Left hindlimb (tissue), 1 donor: ENCODE data around the gene UAP1L1.
"Not testable (repeated sequence)": the region's sequence is repeated elsewhere in the genome, so short reads cannot be mapped to it uniquely, and the experiment has no call there.

Experiments
- DNase-seq: peaks from one replicate; pipeline ENCODE4 v3.0.0-alpha.2; 2018

UAP1L1 gene, protein sequence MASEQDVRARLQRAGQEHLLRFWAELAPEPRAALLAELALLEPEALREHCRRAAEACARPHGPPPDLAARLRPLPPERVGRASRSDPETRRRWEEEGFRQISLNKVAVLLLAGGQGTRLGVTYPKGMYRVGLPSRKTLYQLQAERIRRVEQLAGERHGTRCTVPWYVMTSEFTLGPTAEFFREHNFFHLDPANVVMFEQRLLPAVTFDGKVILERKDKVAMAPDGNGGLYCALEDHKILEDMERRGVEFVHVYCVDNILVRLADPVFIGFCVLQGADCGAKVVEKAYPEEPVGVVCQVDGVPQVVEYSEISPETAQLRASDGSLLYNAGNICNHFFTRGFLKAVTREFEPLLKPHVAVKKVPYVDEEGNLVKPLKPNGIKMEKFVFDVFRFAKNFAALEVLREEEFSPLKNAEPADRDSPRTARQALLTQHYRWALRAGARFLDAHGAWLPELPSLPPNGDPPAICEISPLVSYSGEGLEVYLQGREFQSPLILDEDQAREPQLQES

DNA sequence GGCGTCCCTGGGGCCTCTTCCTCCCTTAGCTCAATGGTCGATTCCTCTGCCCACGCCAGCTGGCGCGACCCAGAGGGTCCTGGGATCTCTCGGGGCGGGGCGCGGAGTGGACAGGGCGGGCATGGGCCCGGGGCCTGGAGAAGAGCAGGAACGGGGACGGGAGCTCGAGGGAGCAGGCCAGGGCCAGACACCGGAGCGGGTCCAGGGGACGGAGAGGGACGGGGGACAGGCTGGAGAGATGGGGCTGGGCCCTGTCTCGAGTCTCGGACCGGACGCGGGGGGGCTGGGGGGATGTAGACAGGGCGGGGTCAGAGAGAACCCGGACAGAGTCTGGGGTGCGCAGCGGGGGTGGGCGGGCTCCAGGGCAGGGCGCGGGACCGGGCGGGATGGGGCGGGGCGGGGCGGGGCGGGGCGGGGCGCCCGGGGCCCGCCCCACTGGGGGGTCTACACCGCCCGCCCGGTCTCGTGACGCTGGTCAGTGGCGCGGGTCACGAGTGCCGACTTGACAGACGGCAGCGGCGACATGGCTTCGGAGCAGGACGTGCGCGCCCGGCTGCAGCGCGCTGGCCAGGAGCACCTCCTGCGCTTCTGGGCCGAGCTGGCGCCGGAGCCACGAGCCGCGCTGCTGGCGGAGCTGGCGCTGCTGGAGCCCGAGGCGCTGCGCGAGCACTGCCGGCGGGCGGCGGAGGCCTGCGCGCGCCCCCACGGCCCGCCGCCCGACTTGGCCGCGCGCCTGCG, at the start of gene UAP1L1:
Gene UAP1L1 (plus strand): TSS at position 508 of the 738 bp plus-strand sequence. CDS start 16 bp downstream, at position 524.
- peak; percentile 69 for DNase-seq

DNA sequence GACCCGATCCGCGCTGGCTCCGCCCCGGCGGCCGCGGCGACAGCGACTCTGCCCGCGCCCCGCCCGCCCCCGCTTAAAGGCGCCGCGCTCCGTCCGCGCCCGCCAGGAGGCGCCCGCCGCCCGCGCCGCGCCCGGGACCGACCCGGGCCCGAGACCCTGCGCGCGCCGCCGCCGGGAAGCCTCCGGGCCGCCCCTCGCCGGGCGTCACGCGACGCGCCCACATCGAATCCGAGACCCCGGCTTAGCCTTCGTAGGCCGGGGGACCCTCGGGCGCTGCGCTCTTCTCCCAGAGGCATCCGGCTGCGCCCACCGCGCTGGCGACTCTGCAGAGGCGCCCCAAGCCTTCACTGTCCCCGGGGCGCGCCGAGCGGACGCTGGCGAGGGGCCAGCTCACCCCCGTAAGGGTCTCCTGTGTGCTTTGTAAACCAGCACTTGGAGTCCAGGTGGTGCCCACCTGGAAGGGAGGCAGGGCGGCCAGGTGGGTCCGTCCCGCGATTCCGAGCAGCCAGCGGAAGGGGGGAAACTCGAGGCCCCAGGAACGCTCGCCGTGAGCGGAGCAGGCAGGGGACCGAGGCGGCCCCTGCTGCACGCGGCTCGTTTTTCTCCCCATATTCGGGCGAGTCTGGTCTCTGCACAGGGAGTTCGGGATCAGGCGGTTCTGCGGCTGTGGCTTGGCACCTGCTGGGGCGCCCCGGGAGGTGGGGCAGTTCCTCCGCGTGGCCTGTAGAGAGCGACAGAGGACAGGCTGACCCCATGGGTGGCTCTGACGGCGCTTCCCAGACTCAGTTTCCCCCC, 48.9 kb upstream of the UAP1L1 start:
- no peak for DNase-seq

DNA sequence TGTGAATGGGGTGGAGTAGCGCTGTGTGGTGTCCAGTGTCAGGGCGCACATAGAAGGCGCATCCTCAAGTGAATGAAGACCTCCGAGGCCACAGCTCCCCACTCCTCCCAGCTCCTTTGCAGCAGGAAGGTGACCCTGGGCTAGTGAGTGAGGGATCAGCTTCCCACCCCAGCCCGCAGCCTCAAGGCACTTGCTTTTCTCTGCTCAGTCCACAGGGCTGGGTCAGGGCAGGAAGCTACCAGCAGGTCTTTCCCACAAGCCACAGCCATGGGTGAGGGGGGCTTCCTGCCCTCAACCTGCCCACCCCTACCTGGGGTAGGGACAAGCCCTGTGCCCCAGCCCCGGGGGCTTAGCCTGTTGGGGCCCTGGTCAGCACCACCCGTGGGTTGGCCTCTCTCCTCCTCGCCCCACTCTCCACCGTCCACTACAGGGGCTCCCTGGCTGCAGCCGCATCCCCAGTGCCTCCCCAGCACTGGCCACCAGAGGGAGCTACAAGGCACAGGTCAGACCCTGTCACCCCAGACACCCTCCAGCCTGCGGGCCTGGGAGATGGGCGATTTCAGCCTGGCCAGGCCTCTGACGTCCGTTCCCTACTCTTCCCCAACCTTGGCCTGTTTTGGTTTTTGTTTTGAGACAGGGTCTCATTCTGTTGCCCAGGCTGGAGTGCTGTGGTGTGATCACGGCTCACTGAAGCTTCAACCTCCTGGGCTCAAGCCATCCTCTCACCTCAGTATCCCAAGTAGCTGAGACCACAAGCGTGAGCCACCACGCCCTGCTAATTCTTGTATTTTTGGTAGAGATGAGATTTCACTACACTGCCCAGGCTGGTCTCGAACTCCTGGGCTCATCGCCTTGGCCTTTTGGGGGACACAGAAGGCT, 48.0 kb upstream of the UAP1L1 start:
- no peak for DNase-seq

DNA sequence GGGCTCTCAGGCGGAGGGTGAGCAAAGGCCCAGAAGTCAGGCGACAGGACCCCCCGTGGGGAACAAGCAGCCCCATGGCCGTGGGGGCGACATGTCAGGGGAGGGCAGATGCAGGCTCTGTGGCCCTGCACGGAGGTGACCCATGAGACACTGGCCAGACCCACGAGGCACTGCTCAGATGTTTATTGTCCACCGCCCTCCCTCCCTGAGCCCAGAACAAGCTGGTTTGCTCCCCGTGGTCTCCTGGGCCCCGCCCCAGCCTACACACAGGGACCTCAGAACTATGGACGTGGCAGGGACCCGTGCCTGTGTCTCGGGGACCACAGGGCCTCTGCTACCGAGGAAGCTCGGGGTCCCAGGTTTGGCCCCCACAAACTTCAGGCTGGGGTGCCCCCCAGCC, 47.3 kb upstream of the UAP1L1 start:
- DNase-seq = no peak

DNA sequence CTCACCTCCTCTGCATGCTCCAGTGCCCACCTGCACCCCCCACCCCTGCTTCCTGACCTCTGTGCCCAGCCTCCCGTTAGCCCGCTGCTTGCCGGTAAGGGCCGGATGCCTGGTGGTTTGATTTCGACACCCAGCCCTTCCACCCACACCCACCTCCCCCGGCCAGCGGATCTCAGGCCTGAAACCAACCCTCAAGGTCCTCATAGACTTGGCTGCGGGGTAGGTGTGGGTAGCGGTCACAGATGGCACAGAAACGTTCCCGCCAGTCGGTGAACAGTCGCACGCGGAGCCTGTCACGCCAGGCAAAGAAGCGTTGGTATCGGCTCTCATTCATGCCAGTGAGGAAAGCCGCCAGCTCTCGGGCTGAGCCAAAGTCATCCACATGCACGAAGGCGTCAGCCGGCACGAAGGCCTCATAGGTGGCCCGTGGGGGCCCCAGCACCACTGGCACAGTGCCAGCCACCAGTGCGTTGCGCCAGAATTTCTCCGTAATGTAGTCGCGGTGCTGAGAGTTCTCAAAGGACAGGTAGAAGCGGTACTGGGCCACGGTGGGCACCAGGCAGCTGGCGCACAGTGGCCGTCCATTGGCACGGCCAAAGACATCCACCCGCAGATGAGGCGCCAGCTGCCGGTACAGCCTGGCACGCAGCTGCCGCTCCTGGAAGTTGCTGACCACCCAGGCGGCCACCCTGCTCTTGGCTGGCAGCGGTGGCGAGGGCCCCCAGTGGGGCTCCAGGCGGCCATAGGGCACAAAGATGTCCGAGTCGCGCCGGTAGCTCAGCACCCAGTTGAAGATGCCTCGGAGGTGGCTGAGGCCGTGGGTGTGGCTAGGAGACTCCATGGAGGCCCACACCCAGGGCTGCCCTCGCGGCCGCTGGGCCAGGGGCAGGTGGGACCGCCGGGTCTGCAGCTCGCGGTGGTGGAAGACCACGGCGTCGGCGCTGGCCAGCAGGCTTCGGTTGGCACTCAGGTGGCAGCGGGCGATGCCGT, 46.5 kb upstream of the UAP1L1 start:
- DNase-seq = no peak

DNA sequence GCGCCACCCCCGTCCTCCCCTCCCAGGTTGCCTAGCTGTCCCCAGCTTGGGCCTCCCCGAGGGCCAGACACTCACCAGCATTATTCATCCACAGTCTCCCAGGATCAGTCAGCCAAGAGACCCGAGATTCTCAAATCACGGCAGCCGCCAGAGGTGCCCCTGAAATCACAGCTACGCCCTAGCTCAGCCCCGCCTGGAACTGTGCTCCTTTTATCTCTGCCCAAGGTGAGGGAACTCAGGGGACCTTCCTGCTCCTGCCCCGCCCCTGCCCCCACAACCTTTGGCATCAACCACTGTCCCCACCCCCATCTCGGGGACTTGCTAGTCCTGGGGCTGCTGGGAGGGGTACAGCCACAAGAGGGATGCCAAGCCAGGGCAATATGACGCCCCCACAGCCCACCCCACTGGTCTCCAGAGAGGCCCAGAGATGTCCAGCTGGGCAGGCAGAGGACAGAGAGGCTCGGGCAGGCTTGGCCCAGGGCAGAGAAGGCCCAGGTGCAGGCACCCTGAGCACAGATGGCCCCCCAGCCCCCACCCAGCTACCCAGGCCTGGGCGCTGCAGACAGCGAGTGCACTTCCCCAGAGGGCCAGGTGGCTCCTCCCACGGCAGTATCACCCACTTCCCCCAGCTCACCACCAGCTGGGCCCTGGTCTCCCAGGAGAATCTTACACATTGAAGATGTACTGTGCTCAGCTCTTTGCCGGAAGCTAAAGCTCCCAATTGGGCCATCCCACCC, 45.2 kb upstream of the UAP1L1 start, which contains the start of gene FUT7:
Gene FUT7 (minus strand): TSS at position 185 of the 737 bp plus-strand sequence. CDS start 97 bp downstream, at position 88.
- no peak for DNase-seq

DNA sequence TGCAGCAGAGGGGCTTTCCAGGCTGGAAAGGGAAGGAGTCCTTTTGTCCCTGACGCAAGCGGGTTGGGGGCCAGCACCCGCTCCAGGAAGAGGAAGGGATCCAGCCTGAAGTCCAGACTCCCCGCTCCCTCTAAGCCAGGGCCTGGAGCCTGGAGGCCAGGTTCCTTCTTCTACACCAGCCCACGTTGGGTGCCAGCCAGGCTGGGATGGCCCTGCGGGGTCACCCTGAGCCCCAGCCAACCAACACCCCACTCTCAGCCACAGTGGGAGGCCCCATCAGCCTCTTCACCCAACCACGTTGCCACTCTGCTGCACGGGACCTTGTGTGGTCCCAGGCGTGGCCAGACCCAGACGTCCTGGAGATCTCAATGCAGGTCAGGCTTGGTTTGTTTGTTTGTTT, 44.5 kb upstream of the UAP1L1 start:
- no peak for DNase-seq

DNA sequence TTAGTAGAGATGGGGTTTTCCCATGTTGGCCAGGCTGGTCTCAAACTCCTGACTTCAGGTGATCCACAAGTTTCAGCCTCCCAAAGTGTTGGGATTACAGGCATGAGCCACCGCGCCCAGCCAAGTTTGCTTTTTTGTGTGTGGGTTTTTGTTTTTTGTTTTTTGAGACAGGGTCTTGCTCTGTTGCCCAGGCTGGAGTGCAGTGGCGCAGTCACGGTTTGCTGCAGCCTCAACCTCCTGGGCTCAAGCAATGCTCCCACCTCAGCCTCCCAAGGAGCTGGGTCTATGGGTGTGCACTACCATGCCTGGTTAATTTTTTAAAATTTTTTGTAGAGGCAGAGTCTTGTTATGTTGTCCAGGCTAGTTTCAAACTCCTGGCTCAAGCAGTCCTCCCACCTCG, 43.8 kb upstream of the UAP1L1 start:
- DNase-seq = not testable (repeated sequence)

DNA sequence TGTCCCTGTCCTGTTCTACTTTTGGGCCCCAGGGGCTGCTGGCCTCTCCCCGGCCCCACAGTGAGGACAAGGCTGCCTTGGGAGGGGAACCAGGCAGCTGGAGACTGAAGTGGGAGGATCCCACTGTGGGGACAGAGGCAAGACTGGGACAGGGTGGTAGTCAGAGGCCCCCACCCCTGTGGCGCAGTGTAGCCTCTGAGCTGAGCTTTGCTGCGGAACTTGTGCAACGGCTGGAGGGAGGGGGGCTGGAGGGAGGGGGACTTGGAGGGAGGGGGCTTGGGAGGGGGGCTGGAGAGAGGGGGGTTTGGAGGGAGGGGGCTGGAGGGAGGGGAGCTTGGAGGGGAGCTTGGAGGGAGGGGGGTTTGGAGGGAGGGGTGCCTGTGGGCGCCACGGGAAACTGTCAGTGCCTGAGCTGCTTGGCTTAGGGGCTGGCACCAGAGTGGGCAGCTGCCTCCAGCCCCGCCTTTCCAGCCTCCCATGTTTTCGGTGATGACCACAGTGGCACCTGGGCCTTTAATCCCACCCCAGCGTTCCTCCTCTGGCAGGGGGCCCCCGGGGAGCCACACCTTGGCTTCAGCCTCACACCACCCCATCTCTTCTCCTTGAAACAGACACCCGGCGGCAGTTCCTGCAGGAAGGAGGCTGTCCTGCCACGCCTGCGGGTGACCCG, 43.1 kb upstream of the UAP1L1 start:
- DNase-seq = no peak

DNA sequence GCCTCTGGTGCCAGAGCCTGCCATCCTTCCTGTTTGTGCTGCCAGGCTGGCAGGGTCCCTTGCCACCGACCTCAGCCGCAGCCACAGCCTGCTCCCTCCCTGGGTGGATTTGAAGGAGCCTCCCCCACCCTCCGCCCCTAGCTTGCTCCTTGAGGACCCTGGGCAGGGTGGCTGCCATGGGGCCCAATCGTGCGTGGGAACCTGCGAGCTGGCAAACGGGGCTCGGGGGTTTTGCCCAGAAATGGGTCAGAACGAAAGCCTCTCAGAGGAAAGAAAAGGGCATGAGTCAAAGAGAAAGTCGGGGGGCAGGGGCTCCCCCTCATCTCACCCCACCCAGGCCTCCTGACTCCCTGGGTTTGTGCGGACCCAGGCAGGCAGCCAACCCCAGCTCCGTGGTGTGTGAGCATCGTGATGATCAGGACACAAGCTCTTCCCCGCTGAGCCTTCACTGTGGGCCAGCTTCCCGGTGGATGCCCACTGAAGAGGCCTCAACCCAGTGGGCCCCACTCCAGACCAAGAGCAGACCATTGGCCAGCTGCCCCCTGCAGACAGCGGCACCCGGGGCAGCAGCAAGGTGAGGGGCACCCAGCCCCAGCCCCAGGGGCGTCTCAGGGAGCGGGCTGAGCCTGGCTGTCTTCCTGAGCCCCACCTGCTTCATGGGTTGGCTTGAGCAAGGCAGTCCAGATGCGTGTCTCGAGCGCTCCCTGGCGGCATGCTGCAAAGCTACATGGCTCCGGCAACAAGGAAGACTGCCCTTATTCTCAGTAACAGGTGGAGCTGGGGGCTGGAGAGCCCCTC, 42.4 kb upstream of the UAP1L1 start:
- peak; percentile 88 for DNase-seq

DNA sequence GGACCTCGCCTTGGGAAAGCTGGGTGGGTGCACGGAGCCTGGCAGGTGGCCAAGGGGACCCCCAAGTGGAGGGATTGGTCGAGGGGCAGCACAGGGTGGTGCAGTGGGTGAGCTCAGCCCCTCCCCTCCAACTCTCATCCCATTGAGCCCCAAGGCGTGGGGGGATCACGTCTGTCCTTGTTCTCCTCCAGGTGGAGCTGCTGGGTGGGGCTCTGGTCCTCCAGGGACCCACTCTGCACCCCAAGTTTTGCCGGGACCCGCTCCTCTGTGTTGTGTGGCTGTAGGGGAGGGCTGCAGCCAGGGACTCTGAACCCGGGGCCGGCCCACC, 41.8 kb upstream of the UAP1L1 start:
- no peak for DNase-seq

DNA sequence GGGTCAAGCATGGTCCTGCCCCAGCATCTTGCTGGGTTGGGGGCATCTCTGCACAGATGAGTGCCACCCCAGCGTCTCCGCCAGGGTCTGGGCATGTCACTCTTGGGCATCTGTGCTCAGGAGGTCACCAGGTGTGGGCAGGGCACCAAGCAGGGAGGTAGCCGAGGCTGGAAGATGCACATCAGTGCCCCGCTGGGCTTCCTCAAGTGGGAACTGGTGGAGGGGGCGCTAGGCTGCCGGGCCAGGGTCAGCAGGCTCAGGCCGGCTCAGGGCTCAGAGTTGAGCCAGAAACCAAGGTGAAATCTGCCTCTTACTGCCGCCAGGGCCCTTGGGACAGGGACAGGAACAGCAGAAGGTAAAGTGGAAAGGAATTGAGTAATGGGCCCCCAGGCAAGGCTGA, 41.4 kb upstream of the UAP1L1 start:
- DNase-seq = no peak

DNA sequence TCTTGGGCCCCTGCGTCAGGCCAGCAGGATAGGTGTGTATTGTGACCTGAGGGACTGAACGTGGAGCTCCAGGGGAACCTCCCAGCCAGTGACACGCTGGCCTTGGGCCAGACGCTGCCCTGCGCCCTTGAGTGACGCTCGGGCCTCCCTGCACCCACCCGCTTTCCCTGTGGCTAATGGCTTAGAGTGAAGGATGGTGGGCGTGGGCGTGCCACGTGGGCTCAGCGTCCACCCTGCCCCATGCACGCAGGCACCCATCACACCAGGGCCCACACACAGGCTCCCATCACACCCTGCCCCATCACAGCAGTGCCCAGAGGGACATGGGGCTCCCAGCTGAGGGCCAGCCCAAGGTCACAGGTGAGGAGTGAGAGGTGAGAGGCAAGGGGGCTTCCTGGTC, 40.3 kb upstream of the UAP1L1 start:
- DNase-seq = no peak

DNA sequence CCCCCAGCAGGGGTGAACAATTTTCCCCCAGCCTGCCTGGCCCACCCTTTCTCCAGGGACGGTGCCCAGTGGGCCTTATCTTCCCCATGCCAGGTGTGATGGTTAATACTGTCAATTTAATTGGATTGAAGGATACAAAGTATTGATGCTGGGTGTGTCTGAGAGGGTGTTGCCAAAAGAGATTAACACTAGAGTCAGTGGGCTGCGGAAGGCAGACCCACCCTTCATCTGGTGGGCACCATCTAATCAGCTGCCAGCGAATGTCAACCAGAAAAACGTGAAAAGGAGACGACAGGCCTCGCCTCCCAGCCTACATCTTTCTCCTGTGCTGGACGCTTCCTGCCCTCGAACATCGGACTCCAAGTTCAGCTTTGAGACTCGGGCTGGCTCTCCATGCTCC, 39.8 kb upstream of the UAP1L1 start:
- DNase-seq = no peak

DNA sequence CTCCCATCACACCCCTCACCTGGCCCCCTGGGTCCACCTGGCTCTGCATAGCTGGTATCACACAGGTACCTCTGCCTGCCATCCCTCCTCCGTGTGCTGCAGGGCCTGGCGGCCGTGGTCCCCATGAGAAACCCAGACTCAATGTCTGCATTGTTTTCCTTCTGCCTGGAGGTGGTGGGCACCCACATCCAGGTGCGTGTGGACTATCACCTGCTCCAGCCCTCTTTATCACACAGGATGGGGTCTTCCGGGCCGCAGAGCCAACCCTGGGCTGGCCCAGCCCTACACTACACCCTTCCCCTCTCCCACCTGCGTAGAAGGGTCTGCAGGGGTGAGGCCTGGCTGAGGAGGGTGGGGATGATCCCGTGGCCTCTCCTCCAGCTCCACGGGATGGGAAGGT, 38.4 kb upstream of the UAP1L1 start:
- DNase-seq = no peak

DNA sequence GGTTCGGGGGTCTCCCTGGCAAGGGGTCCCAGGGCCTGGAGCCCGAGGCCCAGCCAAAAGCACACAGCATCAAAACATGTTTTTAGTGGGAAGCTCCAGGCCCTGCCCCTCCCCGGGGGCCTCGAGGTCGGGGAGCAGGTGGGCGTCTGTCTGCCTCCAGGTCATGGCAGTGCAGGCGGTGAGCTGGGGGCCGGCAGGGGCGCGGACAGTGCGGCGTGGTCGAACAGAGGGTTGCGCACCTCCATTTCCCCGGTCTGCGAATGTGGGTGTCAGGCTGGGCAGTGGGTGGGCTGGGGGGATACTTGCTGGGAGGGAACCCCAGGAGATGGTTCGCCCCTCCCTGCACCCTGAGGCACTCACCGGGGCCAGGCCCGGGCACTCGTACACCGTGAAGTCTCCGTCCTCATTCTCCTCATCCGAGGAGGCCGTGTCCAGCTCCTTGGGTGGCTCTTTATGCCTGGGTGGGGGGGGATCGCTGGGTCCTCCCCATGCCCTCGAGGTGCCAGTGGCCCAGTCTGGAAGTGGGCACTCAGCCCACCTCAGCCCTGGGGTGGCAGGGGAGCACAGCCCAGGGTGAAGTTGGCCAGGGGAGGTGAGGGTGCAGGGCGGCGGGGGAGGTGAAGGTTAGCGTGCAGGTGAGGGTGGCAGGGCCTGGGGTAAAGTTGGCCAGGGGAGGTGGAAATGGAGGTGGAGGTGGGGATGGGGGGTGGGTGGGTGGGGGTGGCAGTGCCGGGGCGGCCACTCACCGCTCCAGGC, 37.5 kb upstream of the UAP1L1 start:
- no peak for DNase-seq

DNA sequence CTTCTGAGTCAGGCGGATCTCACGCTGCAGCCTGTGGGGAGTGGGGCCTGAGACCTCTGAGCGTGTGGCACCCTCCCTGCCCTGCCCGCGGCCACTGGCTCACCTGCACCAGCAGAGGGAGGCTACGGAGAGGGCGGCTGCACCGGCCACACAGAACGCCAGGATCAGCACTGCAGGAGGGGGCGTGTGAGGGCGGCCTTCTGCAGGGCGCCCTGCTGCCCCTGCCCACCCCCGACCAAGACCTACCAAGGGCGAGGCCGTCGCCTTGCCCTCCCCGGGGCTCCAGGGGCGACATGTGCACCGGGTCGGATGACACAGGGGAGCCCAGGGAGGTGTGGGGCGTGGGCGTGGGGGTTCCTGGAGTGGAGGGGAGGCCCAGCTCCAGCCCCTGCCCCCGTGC, 36.7 kb upstream of the UAP1L1 start:
- DNase-seq = no peak

DNA sequence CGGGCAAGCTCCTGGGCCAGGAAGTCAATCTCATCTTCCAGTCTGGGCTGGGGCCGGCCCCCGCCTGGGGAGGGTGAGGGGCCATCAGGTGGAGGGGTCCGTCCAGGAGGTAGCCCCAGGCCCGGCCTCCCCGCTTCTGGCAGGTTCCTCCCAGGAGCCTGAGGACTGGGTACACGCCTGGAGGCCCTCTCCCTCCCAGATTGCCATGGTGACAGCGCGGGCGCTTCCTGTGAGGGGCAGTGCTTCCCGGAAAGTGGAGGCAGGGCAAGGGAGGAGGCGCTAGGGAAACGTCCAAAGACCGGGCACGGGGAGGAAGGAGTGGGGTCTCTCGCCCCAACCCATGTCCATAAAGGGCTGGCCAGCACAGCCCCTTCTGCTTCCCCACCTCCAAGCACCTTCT, 36.2 kb upstream of the UAP1L1 start:
- DNase-seq = no peak
